Vagina (tissue), 2 donors: ENCODE results near the gene GLE1. TPM values are rescaled to one million over a fixed set of nuclear protein-coding genes. Genes with fewer than 3 reads are reported as not detected.

Experiments
- DNase-seq, 2 donors: peaks; one replicate each; pipeline ENCODE4 v3.0.0-alpha.2; 2017; ENCODE audit errors: extremely low spot score in 2 of 2
- H3K27ac ChIP-seq: fragments of 200-600 bp; sonication (generic); one replicate; pipeline ENCODE4 v1.5.1; 2019
- H3K27me3 ChIP-seq: fragments of 200-600 bp; sonication (generic); one replicate; pipeline ENCODE4 v1.5.1; 2019
- H3K36me3 ChIP-seq, 2 donors: fragments of 200-600 bp; sonication (generic); one replicate each; pipeline ENCODE4 v1.5.1; 2017 to 2019
- H3K4me1 ChIP-seq: fragments of 200-600 bp; sonication (generic); one replicate; pipeline ENCODE4 v1.5.1; 2019
- H3K4me3 ChIP-seq, 2 donors: fragments of 200-600 bp; sonication (generic); 1 replicate in 1 of 2; 2 replicates in 1 of 2; pipeline ENCODE4 v1.5.1; 2016 to 2019
- H3K9me3 ChIP-seq: fragments of 200-600 bp; sonication (generic); one replicate; pipeline ENCODE4 v1.5.1; 2019
- CTCF ChIP-seq, 3 experiments: fragments of 450-650 bp in 2 of 3; fragments of 200-600 bp in 1 of 3; sonication (generic) in 1 of 3; IDR thresholded peaks; one replicate each; pipeline ENCODE4 v1.5.1; 2017 to 2019; ENCODE audit warnings: antibody characterized with exemption in 3 of 3, mild to moderate bottlenecking in 2 of 3, moderate library complexity in 2 of 3
- POLR2A ChIP-seq, 2 donors: fragments of 450-650 bp; IDR thresholded peaks; one replicate each; pipeline ENCODE4 v1.6.1; 2017; ENCODE audit warnings: antibody characterized with exemption in 2 of 2, mild to moderate bottlenecking in 2 of 2, moderate library complexity in 2 of 2
- POLR2AphosphoS5 ChIP-seq, 2 donors: sonication (generic); formaldehyde crosslinking; IDR thresholded peaks; one replicate each; pipeline ENCODE4 v1.9.0; 2017; ENCODE audit warnings: antibody characterized with exemption in 2 of 2, mild to moderate bottlenecking in 2 of 2, low read depth in 1 of 2; ENCODE audit not compliant: insufficient read depth in 1 of 2
- intact Hi-C: fragments of 100-400 bp; cut with DNase I; formaldehyde crosslinking; loops from one replicate; pipeline ENCODE4 v1.15.1; 2023
- total RNA-seq: library from RNA; depleted of rRNA; stranded (reverse); fragments of >200 nt; gene quantifications from one replicate; pipeline ENCODE4 v1.2.3, GENCODE V29; 2016

Gene GLE1
- total RNA-seq, 1 donor from 2014 or later, result 20.9 TPM

DNA sequence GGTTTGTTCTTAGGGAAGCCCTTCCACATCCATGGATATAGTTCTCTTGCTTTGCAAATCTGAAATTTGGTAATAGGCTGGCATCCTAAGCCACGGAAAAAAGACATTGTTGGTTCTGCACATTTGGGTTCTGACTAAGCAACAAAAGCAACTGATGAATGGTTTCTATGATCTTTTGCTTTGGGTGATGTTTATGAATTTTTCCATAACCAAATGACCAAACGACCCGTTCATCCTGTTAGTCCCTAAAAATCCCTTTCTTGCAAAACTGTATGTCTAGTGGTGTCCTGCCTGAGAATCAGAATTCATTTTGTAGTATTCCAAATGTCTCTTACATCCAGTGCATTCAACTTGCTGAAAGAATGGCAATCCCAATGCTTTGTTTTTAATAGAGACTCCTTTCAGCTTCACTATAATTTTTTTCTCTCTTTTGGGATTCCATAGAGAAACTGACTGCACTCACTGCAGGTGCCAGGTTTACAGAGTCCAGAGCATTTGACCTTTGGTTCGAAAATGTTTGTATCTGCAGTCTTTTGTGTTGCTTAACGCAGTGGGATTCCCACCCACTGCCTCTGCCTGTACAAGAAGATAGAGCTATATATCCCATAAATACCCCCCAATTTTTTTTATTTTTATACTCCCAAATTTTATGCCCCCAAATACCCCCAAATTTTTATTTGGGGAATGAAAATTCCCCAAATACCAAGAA, 52.6 kb downstream of the GLE1 start:
- TF ChIP-seq CTCF (IDR thresholded peaks at IDR 0.05) (no peak), POLR2AphosphoS5 (IDR thresholded peaks at IDR 0.05; ENCODE audit: insufficient read depth in 1 of 2, low read depth in 1 of 2) (no peak), POLR2A (IDR thresholded peaks at IDR 0.05) (no peak)
- H3K27me3 ChIP-seq, result no peaks in the 10 kb centered on the region
- H3K9me3 ChIP-seq, result no peaks in the 10 kb centered on the region
- DNase-seq, result no peak
- H3K4me1 ChIP-seq, result peaks cover 70% of the 10 kb centered on the region
- no peak overlapping the region for H3K4me3 ChIP-seq
- intact Hi-C loops, result loop anchor here (10.0 kb wide), 1 partner anchor 128 kb away; the partner anchor contains the start of gene SET
- H3K27ac ChIP-seq, result peak overlapping the region; percentile 4
- H3K36me3 ChIP-seq, result peaks cover 0 to 2% of the 10 kb centered on the region in 2 donors

- H3K4me1 ChIP-seq, result peaks cover 66% of the 10 kb centered on the region
Measured at GRCh38 chr9:128558431-128559310, 54.2 kb downstream of the GLE1 start.

DNA sequence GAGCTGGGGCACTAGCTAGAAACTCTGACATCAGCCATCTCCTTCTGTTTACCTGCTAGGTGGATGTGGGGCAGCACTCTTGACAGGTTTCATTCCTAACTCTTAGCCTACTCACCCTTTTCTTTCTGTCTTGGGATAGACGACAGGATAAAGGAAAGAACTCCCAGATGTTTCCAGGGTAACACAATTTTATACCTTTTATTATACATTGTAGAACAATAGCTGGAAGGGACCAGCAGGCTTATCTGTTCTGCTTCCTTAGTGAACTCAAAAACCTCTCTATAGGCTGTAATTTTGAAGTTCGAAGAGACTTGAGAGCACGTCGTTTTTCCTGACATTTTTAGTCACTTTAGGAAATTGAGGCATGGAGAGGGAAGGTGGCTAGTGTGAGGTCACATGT, 61.1 kb downstream of the GLE1 start:
- H3K27ac ChIP-seq, result no peak overlapping the region

More at GRCh38 chr9:128558431-128559310, 54.2 kb downstream of the GLE1 start:
- intact Hi-C loops, result loop anchor here (10.0 kb wide), 1 partner anchor 126 kb away; the partner anchor contains the start of gene SET
- H3K27me3 ChIP-seq, result no peaks in the 10 kb centered on the region
- no peak for TF ChIP-seq CTCF (IDR thresholded peaks at IDR 0.05)
- TF ChIP-seq POLR2AphosphoS5 (IDR thresholded peaks at IDR 0.05; ENCODE audit: insufficient read depth in 1 of 2, low read depth in 1 of 2), result peak in 1 of 2 donors; percentile 73
- no peak for DNase-seq
- peak overlapping the region in 1 of 2 donors; percentile 13 for H3K4me3 ChIP-seq
- peaks cover 0 to 5% of the 10 kb centered on the region in 2 donors for H3K36me3 ChIP-seq
- no peaks in the 10 kb centered on the region for H3K9me3 ChIP-seq
- H3K27ac ChIP-seq, result peak overlapping the region; percentile 71

DNA sequence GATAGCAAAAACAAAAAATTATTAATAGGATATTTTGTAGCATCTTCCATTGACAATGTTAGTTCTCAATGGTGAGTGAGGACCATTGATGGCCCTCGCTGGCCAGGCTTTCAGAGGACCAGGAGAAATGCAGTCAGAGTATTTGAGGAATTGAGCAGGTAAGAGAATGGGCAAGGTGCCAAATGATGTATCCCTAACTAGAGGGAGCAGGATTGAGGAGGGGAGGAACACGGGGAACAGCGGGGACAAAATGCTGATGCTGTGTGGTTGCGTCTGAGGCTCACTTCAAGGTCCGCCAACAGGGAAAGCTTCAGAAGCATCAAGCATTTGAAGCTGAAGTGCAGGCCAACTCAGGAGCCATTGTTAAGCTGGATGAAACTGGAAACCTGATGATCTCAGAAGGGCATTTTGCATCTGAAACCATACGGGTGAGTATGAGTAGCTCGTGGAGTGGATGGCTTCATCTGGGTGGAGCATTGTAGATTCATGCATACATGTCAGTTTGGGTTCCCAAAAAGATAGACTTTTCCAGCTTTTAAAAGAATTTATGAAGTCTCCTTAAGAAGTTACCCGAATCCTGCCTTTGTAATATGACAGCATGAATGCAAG, 64.1 kb downstream of the GLE1 start:
- no peaks in the 10 kb centered on the region for H3K27me3 ChIP-seq
- intact Hi-C loops, result no loop called here
- TF ChIP-seq CTCF (IDR thresholded peaks at IDR 0.05) (no peak), POLR2AphosphoS5 (IDR thresholded peaks at IDR 0.05; ENCODE audit: insufficient read depth in 1 of 2, low read depth in 1 of 2) (no peak), POLR2A (IDR thresholded peaks at IDR 0.05) (no peak)
- no peaks in the 10 kb centered on the region for H3K9me3 ChIP-seq
- H3K4me3 ChIP-seq, result no peak overlapping the region
- DNase-seq, result no peak
- H3K36me3 ChIP-seq, result peaks cover 0 to 46% of the 10 kb centered on the region in 2 donors
- H3K27ac ChIP-seq, result no peak overlapping the region
- H3K4me1 ChIP-seq, result peaks cover 17% of the 10 kb centered on the region

More for the DNA sequence above, 61.1 kb downstream of the GLE1 start:
- no peak for TF ChIP-seq POLR2AphosphoS5 (IDR thresholded peaks at IDR 0.05; ENCODE audit: insufficient read depth in 1 of 2, low read depth in 1 of 2)
- TF ChIP-seq CTCF (IDR thresholded peaks at IDR 0.05), result no peak
- TF ChIP-seq POLR2A (IDR thresholded peaks at IDR 0.05), result no peak
- DNase-seq, result no peak
- Histone ChIP-seq H3K27me3 (no peaks in the 10 kb centered on the region), H3K36me3 (peaks cover 0 to 43% of the 10 kb centered on the region in 2 donors), H3K4me1 (peaks cover 23% of the 10 kb centered on the region), H3K4me3 (no peak overlapping the region), H3K9me3 (no peaks in the 10 kb centered on the region)
- intact Hi-C loops, result no loop called here
